ENCODE results near the gene COL5A1.

COL5A1 gene

DNA sequence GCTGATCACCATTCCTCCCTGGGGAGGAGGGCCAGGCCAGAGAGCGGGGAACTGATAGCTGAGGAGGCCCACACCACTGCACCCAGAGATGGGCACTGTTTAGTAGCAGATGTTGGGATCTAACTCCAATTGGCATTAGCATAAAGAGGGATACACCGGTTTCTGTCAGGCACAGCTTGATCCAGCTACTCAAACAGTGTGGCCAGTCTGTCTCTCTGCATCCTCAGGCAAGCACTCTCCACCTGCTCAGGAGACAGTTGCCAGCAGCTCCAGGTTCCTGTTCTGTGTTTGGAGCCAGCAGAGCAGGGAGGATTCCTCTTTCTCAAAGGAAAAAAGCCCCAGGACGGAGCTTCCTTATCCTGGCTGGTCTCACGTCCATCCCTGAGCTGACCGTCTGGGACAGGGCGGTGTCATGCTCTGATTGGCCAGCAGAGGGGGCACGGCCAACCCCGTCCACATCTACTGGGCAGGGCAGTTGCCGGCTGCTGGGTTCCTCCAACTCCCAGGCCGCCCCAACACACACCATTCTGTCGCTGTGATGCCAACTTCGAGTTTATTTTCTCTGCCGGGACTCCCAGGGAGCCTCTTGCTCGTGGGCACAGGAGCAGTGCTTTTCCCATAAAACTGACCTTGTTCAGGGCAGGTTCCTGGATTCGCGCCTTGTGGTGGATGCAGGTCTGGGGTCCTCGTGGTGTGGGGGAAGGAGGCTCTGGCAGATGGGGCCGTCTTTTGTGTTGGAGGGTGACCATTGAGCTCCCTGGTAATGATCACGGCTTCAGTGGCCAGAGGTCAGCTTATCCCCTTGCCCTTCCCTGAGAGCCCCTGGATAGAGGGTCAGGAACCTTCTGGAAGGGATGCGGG, 47.9 kb downstream of the COL5A1 start:
- TF ChIP-seq RAD21 (IDR thresholded peaks at IDR 0.05; ENCODE audit: low read depth) (peak; percentile 46), NFIC (IDR thresholded peaks at IDR 0.05) (no peak)

DNA sequence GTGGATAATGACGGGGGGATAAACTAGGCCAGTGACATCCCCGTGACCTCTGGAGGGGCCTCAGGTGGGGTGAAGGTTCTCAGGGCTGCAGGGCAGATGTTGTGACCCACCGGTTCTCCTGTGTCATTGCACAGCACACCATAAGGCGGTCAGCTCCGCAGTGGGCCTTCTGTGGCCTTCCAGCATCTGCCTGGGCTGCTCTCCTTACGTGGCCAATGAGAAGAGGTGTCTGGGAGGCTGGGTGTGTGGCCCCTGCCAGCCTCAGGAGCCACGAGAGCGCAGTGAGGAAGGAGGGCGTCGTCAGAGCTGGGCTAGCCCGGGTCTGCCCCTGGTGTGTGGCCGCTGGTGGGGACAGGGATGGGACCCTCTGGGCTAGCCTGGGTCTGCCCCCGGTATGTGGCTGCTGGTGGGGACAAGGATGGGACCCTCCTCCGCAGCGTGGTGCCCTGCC, 48.7 kb downstream of the COL5A1 start:
- TF ChIP-seq NFIC (IDR thresholded peaks at IDR 0.05) = no peak
- TF ChIP-seq EGR1 (IDR thresholded peaks at IDR 0.05) = no peak
- TF ChIP-seq, protein P1, sequence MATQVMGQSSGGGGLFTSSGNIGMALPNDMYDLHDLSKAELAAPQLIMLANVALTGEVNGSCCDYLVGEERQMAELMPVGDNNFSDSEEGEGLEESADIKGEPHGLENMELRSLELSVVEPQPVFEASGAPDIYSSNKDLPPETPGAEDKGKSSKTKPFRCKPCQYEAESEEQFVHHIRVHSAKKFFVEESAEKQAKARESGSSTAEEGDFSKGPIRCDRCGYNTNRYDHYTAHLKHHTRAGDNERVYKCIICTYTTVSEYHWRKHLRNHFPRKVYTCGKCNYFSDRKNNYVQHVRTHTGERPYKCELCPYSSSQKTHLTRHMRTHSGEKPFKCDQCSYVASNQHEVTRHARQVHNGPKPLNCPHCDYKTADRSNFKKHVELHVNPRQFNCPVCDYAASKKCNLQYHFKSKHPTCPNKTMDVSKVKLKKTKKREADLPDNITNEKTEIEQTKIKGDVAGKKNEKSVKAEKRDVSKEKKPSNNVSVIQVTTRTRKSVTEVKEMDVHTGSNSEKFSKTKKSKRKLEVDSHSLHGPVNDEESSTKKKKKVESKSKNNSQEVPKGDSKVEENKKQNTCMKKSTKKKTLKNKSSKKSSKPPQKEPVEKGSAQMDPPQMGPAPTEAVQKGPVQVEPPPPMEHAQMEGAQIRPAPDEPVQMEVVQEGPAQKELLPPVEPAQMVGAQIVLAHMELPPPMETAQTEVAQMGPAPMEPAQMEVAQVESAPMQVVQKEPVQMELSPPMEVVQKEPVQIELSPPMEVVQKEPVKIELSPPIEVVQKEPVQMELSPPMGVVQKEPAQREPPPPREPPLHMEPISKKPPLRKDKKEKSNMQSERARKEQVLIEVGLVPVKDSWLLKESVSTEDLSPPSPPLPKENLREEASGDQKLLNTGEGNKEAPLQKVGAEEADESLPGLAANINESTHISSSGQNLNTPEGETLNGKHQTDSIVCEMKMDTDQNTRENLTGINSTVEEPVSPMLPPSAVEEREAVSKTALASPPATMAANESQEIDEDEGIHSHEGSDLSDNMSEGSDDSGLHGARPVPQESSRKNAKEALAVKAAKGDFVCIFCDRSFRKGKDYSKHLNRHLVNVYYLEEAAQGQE (IDR thresholded peaks at IDR 0.05; ENCODE audit: low read depth) = no peak
- no peak for TF ChIP-seq TCF12 (IDR thresholded peaks at IDR 0.05; ENCODE audit: low read depth)
- TF ChIP-seq RAD21 (IDR thresholded peaks at IDR 0.05; ENCODE audit: low read depth) = no peak
- TF ChIP-seq FOXM1 (IDR thresholded peaks at IDR 0.05; ENCODE audit: borderline replicate concordance, low read depth) = no peak
- no peak for TF ChIP-seq CEBPB (IDR thresholded peaks at IDR 0.05)

- no peak for TF ChIP-seq YY1 (IDR thresholded peaks at IDR 0.05; ENCODE audit: low read depth)
- no peak for TF ChIP-seq MAX (IDR thresholded peaks at IDR 0.05)
- no peak for TF ChIP-seq CREB1 (IDR thresholded peaks at IDR 0.05; ENCODE audit: low read depth)
- TF ChIP-seq TEAD4 (IDR thresholded peaks at IDR 0.05) = no peak
- TF ChIP-seq RAD21 (IDR thresholded peaks at IDR 0.05; ENCODE audit: low read depth) = no peak
- TF ChIP-seq CEBPB (IDR thresholded peaks at IDR 0.05) = no peak
- TF ChIP-seq TAF1 (IDR thresholded peaks at IDR 0.05; ENCODE audit: low read depth) = no peak
- no peak for TF ChIP-seq FOXM1 (IDR thresholded peaks at IDR 0.05; ENCODE audit: borderline replicate concordance, low read depth)
- TF ChIP-seq TCF12 (IDR thresholded peaks at IDR 0.05; ENCODE audit: low read depth) = no peak
- TF ChIP-seq, protein P2, sequence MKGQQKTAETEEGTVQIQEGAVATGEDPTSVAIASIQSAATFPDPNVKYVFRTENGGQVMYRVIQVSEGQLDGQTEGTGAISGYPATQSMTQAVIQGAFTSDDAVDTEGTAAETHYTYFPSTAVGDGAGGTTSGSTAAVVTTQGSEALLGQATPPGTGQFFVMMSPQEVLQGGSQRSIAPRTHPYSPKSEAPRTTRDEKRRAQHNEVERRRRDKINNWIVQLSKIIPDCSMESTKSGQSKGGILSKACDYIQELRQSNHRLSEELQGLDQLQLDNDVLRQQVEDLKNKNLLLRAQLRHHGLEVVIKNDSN (IDR thresholded peaks at IDR 0.05) = no peak
Measured at GRCh38 chr9:134690946-134691694, 49.5 kb downstream of the COL5A1 start.

GRCh38 chr9:134691695-134692572, 50.3 kb downstream of the COL5A1 start:
- TF ChIP-seq TCF12 (IDR thresholded peaks at IDR 0.05; ENCODE audit: low read depth) (no peak), EP300 (IDR thresholded peaks at IDR 0.05; ENCODE audit: borderline replicate concordance) (no peak), MAX (IDR thresholded peaks at IDR 0.05) (no peak), EGR1 (IDR thresholded peaks at IDR 0.05) (no peak), RAD21 (IDR thresholded peaks at IDR 0.05; ENCODE audit: low read depth) (no peak), YY1 (IDR thresholded peaks at IDR 0.05; ENCODE audit: low read depth) (no peak), CREB1 (IDR thresholded peaks at IDR 0.05; ENCODE audit: low read depth) (no peak), NFIC (IDR thresholded peaks at IDR 0.05) (no peak), CEBPB (IDR thresholded peaks at IDR 0.05) (no peak), TEAD4 (IDR thresholded peaks at IDR 0.05) (no peak), TAF1 (IDR thresholded peaks at IDR 0.05; ENCODE audit: low read depth) (no peak)
- TF ChIP-seq, protein P1 (IDR thresholded peaks at IDR 0.05; ENCODE audit: low read depth) = no peak
- TF ChIP-seq, protein P2 (IDR thresholded peaks at IDR 0.05) = no peak

GRCh38 chr9:134692573-134692860, 50.9 kb downstream of the COL5A1 start:
- TF ChIP-seq TEAD4 (IDR thresholded peaks at IDR 0.05) = no peak
- TF ChIP-seq EP300 (IDR thresholded peaks at IDR 0.05; ENCODE audit: borderline replicate concordance) = no peak
- no peak for TF ChIP-seq ZBTB7A (IDR thresholded peaks at IDR 0.05; ENCODE audit: low read depth)
- no peak for TF ChIP-seq TCF12 (IDR thresholded peaks at IDR 0.05; ENCODE audit: low read depth)
- TF ChIP-seq, protein P2 (IDR thresholded peaks at IDR 0.05) = no peak
- no peak for TF ChIP-seq TAF1 (IDR thresholded peaks at IDR 0.05; ENCODE audit: low read depth)
- TF ChIP-seq, protein P1 (IDR thresholded peaks at IDR 0.05; ENCODE audit: low read depth) = no peak
- TF ChIP-seq CREB1 (IDR thresholded peaks at IDR 0.05; ENCODE audit: low read depth) = no peak
- no peak for TF ChIP-seq NFIC (IDR thresholded peaks at IDR 0.05)
- no peak for TF ChIP-seq YY1 (IDR thresholded peaks at IDR 0.05; ENCODE audit: low read depth)
- no peak for TF ChIP-seq MAX (IDR thresholded peaks at IDR 0.05)
- TF ChIP-seq FOXM1 (IDR thresholded peaks at IDR 0.05; ENCODE audit: borderline replicate concordance, low read depth) = no peak

Data from Ishikawa (cell line).